GM12872 (cell line): Measurements from ENCODE around the gene BRD2.

Experiments used
- CTCF ChIP-seq: IDR thresholded peaks from 3 replicates; pipeline ENCODE4 v1.5.1; 2011; ENCODE audit warnings: low read depth, mild to moderate bottlenecking, low read length, moderate library complexity; ENCODE audit not compliant: insufficient read depth

Gene BRD2

GRCh38 chr6:32995448-32995847, 27.1 kb downstream of the BRD2 start:
- TF ChIP-seq CTCF, result no peak

GRCh38 chr6:33000055-33000454, 31.7 kb downstream of the BRD2 start:
- peak; percentile 62 for TF ChIP-seq CTCF

GRCh38 chr6:33001685-33002084, 33.3 kb downstream of the BRD2 start:
- TF ChIP-seq CTCF, result no peak

- no peak for TF ChIP-seq CTCF
Measured at GRCh38 chr6:33004940-33005339, 36.5 kb downstream of the BRD2 start.

DNA sequence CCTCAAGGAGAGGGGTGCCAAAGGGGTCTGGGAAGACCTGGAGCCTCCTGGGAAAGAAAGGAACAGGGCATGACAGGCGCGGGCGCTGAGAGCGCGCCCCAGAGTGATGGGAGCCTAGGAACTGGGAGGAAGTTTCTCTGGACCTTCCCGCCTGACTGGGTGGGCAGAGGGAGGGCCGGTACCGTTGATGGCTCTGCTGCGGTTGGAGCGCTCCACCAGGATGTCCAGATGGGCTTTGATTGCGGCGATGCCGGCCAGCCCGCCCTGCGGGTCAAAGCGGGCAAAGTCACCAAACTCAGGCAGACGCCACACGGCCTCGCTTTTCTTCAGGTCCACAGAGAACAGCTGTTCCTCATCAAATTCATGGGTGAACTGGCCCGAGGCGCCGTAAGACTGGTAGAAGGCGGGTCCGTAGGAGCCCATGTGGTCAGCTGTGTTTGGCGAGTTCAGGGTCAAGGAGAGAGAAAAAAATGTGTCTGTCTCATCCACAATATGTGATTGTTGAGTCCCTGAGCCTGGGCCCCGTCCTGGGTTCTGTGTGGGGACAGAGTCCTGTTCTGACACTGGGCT, 39.5 kb downstream of the BRD2 start:
- no peak for TF ChIP-seq CTCF

GRCh38 chr6:33008944-33009861, 40.8 kb downstream of the BRD2 start, which contains the start of gene HLA-DOA:
Gene HLA-DOA (minus strand): TSS chr6:33009591.
- no peak for TF ChIP-seq CTCF

DNA sequence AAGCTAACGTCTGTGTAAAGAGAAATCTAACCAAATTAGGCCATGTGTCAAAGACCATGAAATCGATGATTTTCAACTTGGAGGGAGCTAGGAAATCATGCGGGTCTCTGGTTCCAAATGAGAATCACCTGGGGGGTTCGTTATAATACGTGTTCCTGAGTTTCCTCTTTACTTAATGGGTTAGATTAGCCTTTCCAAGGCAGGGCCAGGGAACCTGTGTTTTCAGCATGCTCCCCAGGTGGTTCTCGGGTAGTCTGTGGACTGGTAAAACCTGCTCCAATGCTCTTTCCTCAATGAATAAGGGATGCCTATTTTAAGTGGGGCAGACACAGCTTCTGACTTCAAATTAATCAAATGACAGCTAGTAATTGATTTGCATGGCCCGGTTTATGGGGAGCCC, 42.0 kb downstream of the BRD2 start:
- TF ChIP-seq CTCF, result no peak
